HG03103 (cell line): ENCODE data around the gene MYADML2.
"Not testable (repeated sequence)": the region's sequence is repeated elsewhere in the genome, so short reads cannot be mapped to it uniquely, and the experiment has no call there.

Source experiments
- ATAC-seq: cut with Tn5 transposase; IDR thresholded peaks from one replicate; pipeline ENCODE4 v1.9.1; 2021; ENCODE audit warnings: low read depth; ENCODE audit not compliant: unreplicated experiment

MYADML2 gene, protein sequence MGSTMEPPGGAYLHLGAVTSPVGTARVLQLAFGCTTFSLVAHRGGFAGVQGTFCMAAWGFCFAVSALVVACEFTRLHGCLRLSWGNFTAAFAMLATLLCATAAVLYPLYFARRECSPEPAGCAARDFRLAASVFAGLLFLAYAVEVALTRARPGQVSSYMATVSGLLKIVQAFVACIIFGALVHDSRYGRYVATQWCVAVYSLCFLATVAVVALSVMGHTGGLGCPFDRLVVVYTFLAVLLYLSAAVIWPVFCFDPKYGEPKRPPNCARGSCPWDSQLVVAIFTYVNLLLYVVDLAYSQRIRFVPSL

DNA sequence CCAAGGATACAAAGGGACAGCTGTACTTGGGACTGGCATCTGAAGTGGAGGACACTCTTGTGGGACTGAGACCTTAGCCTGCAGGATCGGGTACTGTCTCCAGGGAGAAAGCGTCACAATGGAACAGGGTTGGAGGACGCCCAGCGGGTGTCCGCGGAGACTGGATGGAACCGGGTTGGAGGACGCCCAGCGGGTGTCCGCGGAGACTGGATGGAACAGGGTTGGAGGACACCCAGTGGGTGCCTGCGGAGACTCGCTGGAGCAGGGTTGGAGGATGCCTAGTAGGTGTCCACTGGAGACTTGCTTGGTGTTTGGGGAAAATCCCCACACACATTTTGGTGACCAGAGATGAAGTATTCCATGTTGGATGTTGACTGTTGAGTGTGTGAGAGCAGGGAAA is at the start of gene MYADML2:
Gene MYADML2, minus strand, starts transcription at position 45 of the 400 bp plus-strand sequence. CDS start 5,492 bp downstream, outside the sequence.
- no peak for ATAC-seq

DNA sequence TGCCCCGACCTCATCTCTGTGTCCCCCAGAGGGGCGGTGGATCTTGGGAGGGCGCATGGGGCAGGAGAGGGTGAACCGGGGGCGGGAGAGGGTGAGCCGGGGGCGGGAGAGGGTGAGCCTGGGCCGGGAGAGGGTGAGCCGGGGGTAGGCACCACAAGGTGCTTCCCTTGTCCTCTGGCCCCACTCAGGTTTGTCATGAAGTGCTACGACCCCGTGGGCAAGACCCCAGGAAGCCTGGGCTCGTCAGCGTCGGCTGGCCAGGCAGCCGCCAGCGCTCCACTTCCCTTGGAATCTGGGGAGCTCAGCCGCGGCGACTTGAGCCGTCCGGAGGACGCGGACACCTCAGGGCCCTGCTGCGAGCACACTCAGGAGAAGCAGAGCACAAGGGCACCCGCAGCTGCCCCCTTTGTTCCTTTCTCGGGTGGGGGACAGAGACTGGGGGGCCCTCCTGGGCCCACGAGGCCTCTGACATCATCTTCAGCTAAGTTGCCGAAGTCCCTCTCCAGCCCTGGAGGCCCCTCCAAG is 49.3 kb upstream of the MYADML2 start:
- no peak for ATAC-seq

DNA sequence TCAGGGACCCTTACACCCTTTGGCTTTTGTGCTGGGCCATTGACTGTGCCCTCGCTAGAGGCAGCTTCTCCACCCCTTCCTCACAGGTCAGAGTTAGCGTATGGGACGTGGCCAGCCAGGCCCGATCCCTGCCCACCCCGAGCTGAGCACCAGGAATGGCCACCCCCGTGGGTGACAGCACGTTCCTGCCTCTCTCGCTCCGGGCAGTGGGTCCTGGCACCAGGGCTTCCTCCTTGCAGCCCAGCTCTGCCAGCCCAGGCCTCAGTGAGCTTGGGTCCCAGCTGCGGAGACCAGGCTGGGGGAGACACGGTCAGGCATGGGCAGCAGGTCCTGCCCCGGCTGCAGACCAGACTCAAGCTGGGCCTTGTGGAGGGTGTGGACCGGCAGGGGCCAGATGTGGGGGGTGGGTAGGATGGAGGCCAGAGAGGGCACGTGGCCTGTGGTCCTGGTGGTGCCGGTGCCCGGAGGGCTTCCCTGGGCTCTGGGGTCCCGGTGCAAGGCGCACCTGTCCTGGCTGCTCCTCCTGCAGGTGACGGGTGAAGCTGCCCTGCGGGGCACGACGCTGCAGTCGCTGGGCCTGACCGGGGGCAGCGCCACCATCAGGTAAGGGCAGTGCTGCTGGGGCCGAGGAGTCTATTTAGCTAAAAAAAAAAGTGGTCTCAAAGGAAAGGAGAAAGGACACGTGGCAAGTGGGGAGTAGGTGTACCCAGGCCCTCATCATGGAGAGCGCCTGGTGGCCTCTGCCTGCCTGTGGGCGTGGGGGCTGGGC is 48.6 kb upstream of the MYADML2 start:
- ATAC-seq, result no peak

DNA sequence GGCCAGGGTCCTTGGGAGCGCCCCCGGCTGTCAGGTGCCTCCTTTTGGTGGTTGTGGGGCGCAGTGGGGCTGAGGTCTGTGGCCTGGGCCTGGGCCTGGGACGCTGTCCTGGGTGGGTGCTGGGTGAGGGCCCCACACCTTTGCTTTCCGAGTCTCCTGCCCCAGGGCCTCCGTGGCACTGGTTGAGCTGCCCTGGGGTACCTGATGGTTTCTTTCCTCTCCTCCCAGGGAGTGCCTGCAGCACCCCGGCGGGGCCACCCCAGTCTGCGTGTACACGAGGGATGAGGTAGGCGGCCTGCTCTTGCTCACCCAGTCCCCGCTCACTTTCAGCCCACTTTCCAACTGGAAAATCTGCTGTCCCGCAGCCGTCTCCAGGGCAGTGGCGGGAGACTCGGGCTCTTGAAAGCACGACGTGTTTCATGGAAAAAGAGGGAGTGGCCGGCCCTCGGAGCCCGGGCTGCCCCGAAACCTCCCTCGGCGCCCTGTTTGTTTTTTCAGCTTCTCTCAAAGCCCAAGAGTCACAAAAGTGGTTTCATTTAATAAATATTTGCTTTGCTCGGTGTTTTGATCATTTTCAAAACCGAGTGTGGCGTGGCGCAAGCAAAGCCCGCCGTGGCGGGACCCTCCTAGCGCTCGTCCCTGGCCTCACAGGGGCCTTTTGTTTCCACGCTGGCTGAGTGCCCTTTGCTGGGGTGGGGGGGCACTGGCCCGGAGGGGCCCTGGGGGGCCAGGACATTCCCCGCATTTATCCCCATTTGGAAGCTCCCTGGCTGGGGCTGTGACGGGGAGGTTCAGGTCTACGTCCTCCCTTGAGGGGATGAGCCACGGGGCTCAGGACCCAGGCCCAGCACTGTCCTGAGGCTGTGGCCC is 47.8 kb upstream of the MYADML2 start:
- ATAC-seq, result no peak

DNA sequence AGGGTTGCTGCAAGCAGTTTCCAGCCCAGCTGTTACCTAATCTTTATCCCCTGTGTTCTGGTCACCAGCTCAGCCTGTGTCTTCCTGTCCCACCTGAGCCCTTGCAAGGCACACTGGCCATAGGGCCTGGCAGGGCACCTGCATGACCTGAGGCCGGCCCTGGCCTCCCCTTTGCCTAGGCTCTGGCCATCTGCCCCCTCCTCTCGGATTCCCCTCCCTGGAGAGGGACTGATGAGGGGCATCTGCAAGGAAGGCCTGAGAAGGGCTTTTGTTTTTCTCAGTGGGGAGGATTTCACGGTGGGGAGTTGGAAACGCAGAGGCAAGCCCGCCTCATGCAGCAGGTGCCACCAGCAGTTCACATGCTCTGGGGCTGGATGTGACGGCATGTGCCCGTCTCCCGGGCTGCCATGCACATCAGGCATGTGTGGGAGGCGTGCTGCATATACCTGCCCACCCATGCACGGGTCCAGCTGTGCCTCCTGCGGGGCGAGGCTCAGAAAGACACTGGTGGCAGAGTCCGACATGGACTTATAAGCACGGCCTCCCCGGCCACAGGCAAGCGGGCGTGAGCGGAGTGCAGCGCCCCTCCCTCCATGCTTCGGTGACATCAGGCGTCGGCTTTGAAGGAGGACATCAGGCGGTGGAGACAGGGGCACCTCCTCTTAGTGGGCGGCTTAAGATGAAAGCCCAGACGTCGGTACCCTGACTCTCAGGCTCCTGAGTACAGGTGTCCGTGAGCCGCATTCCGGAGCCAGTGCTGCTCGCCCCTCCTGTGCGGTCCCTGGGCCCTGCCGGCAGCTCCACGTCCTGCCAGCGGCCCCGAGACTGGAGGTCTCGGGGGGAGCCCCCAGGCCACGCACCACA is 46.9 kb upstream of the MYADML2 start:
- no peak for ATAC-seq

DNA sequence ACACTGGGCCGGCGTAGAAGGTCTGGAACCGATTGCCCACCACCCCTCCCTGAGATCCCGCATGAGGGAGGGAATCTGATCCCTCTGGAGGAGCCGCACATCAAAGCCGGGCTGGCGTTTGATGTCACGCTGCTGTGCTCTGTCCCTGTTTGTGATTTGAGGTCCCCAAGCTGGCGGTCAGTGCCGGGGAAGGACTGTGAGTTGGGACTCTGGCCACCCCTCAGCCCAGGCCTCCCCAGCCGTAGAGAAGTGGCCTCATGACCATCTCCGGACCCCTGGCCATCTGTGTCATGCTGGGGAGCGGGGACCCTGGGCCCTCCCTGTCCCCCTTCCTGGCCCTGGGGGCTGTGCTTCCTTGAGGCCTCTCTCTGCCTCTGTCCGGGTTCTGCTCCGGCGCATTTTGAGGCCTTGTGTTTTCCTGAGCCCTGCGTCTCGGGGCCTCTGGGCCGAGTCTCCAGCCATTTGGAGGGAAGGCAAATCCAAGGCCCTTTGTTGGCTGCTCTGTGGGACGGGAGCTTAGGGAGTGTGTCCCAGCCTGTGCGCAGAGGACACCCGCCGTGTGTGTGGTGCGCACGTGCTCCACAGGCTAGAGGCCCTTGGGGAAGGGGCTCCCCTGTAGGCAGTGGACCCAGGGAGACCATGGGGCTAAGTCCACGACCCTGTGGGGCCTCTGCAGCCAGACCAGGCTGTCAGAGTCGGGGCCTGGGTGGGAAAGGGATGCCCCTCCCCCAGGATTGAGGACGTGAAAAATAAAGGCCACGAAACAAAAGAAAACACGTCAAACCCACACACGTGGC is 45.5 kb upstream of the MYADML2 start:
- ATAC-seq, result no peak

DNA sequence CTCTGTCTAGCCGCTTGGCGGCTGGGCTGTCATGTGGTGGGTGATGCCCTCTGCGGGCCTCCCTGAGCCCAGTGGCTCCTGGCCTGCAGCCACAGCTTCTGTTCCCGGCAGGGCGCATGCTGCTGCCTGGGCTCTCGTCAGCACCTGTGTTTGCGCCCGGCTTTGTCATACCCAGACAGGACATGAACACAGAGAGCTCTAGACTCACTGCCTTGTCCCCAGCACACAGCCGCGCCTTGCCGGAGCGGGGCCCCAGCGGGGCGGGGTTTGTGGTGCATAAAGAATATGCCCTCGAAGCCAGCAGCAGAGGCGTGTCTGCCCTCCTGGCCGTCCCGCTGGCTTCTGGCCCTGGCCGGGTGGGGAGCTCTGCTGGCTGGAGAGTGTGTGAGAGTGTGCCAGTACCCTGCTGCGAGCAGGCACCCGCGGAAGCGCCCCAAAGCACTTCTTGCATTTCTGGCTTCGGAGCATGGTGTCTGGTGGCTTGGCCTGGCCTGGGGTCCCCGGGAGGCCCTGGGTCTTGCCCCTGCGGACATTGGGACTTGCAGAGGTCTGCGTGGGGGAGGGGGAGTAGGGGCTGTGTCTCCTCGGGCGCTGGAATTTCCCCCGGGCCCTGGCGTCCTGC is 44.8 kb upstream of the MYADML2 start:
- no peak for ATAC-seq

DNA sequence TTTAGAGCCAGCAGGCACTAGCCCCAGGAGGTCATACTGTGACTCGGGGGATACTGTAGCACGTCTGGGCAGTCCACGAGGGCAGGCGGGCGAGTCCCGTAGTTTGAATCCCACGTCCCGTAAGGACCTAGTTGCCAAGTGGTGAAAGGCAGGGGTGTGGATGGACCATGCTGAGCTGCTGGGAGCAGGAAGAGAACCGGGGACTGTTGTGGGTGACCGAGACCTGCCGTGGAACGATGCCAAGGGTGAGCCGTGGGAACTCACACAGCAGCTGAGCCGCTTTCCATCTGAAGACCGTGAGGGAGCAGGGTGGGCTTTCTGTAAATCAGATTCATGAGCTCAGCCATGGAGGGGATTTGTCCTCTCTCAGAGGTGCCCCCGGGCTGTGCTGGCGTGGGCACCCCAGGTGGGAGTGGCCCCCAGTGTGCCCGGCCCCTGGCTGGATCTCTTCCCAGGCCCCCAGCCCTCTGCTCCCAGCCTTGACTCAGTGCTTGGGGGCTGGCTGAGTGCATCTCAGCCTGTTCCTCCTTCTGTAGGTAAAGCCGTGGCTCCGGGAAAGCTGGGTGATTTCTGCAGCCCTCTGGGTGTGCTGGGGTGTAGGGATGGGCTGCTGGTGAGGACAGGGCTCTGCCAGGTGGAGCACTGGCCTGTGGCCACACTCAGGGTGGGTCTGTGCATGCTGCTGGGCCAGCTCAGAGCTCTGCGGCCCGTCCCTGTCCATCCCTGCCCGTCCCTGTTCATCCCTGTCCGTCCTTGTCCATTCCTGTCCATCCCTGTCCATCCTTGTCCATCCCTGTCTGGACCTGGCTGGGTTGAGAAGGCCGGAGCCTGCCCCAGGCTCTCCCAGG is 44.0 kb upstream of the MYADML2 start:
- no peak for ATAC-seq

DNA sequence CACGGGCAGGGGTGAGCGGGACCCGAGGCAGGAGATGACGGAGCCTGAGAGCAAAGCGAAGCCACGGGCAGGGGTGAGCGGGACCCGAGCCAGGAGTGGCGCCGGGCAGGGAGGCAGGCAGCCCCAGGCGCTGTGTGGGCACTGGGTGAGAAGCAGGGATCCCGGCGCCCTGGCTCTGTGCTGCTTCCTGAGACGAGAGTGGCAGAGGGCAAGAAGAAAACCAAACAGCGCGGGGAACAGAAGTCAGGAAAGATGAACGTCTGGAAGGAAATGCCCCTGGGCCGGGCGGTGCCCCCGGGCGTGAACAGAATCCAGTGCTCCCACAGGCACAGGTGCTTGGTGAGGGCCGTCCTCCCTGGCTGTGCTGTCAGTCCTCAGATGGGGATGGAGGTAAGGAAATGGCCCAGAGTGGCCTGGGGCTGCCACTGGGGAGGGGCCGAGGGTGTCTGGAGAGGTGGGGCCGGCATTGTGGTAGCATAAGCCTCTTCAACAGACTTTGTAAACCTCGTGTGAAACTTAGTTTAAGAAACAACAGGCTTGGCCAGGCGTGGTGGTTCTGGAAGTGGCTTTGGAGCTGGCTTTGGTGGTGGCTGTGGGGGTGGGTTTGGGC is 40.2 kb upstream of the MYADML2 start:
- no peak for ATAC-seq

DNA sequence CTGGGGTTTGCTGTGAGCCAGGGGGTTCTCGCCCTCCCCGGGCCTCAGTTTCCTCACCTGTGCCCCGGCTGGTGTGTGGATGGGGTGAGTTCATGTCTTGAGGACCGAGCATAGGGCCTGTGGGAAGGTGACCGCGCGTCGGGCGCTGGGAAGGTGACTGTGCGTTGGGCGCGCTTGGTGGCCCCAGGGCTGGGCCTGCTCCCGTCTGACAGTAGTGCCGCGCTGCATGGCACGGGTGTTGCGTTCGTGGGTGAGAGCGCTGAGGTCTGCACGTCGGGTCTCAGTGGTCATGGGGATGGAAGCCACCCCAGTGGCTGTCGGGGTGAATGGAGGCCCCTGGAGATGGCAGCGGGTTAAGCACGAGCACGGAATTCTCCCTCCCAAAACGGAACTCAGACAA is 39.6 kb upstream of the MYADML2 start:
- ATAC-seq, result no peak

DNA sequence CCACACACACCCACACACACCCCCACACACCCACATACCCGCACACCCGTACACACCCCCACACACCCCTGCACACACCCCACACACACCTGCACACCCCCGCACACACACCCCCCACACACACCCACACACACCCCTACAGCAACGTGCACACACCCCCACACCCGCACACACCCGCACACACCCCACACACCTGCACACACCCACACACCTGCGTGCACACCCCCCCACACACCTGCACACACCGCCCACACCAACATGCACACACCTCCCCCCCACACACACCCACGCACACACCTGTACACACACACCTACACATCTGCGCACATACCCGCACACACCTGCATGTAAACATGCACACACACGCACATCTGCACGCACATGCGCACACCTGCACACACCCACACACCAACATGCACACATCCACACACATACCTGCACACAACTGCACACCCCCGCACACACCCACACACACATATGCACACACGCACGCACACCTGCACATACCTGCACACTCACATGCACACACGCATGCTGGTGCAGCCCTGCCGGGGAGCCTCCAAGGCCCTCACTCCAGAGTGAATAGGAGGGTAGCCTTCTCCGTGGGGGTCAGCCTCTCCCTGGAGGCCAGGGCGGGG is 37.9 kb upstream of the MYADML2 start:
- ATAC-seq, result no peak

DNA sequence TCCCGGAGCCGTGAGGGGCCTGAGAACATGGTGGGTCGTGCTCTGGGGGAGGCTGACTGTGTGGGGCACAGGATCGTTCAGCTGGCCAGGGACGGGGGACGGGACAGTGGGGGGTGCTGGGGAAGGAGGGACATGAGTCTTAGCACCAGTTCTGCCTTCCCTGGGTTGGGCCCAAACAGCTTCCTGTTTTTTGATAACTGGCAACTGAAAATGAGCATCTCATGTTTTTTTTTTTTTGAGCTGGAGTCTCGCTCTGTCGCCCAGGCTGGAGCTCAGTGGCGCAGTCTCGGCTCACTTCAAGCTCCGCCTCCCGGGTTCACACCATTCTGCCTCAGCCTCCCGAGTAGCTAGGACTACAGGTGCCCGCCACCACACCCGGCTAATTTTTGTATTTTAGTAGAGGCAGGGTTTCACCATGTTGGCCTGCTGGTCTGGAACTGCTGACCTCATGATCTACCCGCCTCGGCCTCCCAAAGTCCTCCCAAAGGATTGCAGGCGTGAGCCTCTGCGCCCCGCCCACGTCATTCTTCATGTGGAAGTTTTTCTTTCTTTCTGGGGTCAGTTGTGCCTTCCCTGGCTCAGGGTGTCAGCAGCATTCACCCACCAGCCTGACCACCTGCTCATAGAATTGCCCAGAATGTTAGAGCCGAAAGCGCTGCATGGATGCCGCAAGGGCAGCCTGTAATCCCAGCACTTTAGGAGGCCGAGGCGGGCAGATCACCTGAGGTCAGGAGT is 36.8 kb upstream of the MYADML2 start:
- no peak for ATAC-seq

DNA sequence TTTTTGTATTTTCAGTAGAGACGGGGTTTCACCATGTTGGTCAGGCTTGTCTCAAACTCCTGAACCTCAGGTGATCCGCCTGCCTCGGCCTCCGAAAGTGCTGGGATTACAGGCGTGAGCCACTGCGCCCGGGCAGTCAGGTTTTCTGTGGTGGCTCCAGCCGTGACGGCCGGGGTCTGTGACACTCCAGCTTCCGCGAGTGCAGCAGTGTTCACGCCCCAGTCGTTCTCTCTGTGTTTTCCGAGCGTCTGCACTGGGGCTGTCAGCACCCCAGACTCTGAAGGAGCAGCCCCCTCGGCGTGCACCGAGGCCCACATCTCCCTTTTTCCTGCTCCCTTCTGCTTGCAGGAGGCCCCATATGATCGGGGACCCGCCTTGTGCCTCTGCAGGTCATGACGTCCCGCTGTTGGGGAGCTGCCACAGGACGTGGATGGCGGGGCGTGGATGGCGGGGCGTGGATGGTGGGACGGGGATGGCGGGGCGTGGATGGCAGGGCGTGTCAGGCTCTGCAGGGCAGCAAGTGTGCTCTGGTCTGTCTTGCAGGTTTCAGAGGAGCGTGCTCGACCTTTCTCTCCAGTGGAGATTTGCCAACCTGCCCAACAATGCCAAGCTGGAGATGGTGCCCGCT is 36.1 kb upstream of the MYADML2 start:
- ATAC-seq, result no peak

DNA sequence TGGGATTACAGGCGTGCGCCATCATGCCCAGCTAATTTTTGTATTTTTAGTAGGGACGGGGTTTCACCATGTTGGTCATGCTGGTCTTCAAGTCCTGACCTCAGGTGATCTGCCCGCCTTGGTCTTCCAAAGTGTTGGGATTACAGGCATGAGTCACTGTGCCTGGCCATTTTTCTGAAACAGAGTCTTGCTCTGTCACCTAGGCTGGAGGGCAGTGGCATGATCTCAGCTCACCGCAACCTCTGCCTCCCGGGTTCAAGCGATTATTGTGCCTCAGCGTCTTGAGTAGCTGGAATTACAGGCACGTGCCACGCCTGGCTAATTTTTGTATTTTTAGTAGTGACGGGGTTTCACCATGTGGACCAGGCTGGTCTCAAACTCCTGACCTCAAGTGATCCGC is 34.5 kb upstream of the MYADML2 start:
- not testable (repeated sequence) for ATAC-seq

DNA sequence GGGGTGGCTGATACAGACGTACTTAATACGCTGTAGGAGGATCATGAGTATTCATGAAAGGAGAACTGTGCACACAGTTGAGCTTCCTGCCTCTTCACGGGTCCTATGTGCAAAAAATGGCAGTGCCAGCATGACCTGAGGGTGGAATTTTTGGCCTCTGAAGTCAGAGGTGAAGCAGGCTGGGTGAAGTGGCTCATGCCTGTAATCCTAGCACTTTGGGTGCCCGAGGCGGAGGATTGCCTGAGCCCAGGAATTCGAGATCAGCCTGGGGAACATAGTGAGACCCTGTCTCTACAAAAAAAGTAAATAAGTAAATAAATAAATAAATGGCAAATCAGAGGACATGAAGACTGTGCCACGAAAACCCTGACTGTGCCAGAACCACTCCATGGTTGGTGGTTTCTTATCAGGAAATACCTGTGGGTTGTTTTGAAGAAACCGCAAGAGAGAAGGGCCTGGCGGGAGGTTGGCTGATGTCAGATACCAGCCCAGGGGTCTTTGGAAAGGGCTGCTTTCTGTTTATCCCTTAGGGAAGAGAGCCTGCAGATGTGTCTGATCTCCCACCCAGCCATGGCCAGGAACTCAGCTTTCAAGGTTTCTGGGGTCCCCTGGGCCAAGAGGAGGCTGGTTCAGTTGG is 33.8 kb upstream of the MYADML2 start:
- no peak for ATAC-seq
